COLO668 (cell line): ENCODE data around the gene ABI3BP.
"Not testable (repeated sequence)": the region's sequence is repeated elsewhere in the genome, so short reads cannot be mapped to it uniquely, and the experiment has no call there.

ENCODE experiments used
- DNase-seq: peaks from one replicate; lab custom pipeline; 2025; ENCODE audit not compliant: unreplicated experiment; lab: John Stamatoyannopoulos, UW

The ABI3BP gene, protein sequence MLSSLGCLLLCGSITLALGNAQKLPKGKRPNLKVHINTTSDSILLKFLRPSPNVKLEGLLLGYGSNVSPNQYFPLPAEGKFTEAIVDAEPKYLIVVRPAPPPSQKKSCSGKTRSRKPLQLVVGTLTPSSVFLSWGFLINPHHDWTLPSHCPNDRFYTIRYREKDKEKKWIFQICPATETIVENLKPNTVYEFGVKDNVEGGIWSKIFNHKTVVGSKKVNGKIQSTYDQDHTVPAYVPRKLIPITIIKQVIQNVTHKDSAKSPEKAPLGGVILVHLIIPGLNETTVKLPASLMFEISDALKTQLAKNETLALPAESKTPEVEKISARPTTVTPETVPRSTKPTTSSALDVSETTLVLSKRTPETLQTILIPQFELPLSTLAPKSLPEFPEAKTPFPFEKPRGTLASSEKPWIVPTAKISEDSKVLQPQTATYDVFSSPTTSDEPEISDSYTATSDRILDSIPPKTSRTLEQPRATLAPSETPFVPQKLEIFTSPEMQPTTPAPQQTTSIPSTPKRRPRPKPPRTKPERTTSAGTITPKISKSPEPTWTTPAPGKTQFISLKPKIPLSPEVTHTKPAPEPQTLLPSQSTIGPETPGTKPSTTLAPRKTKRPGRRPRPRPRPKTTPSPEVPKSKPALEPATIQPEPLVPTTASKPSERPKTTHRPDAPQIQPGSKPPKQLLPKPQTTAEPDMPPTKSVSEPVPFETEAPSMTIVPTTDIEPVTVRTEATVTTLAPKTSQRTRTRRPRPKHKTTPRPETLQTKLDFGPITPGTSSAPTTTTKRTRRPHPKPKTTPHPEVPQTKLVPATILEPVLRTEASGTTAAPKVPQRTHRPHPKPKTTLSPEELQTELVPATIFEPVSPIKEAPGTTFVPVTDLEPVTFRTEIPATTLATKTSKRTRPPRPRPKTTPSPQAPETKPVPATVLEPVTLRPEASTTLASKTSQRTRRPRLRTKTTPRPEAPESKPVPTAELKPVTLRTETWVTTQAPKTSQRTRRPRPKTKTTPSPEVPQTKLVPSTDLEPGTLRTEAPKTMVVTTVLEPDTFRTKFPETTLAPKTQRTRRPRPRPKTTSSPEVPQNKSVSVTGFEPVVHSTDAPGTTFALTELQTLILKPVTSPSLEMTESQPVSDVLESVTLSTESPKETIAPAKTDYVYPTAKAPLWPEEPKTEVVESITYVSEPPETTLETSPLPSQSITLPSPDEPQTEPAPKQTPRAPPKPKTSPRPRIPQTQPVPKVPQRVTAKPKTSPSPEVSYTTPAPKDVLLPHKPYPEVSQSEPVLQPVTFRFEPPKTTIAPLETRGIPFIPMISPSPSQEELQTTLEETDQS (N-terminal part only)

DNA sequence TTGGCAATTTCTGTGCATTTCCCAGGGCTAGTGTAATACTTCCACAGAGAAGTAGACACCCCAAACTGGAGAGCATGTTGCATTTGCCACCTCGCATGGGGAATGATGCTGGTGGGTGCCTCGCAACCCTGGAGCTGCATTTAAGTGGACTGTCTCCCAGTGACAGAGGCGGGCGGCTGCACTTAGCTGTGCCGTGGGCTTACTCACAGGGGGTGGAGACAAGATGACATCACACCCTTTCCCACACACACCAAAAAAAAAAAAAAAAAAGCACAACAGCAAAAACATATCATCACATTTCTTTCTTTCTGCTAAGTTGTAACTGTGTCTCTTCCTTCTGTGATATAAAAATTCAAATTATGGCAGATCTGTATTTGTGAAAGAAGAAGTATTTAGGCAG lies at the start of gene ABI3BP:
Gene ABI3BP (minus strand): TSS at position 113 of the 400 bp plus-strand sequence. CDS start 37 bp downstream, at position 76.
- DNase-seq = no peak

DNA sequence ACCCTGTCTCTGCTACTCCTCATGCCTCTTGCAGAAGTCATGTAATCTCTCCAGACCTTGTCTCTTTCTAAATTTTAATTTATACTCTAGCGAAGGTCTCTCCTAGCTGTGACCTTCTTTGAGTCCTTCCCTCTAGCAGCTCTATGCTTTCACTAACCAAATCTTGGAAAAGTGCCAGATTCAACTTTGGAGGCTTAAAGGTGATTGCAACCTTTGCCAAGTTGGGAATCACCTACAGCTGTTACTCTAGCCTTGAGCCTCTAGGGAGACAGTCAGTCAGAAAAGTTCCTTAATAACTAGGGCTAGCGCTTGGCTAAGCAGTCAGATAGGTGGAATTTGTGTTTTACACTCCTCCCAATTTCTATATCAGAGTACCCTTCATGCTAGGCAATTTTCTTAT lies 46.1 kb upstream of the ABI3BP start:
- DNase-seq = no peak

DNA sequence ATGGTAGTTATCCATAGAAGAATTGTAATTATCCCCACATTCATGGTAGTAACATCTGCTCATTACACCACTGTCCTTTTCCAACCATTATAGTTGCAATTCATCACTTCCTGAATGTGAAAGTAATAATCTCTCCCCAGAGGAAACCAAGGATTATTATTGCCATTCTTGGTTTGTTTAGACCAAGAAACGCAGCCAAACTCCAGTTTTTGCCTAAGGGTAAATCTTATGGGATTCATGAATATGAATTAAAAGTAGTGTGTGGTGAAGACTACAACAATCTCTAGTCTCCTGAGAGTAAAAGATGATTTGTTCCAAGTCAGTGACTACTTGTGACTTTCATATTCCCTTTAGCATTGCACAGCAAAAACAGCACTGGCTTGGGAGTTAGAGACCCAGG lies 45.7 kb upstream of the ABI3BP start:
- DNase-seq = no peak

DNA sequence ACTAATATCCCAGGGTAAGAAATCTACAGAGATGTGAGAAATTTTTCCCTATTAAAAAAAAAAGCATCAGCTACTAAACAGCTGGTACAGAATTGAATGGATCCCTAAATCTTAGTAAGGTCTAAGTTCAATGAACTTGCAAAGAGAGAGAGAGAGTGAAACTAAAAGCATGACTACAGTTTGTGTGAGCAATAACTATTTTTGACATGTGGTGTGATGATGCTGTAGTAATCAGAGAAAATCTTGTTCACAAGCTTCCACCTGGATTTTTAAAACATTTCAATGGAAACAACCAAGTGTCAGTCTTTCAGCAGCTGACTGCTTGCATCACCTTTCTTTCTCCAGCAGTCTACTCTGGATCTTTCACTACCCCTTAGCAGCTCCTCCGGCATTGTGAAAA lies 45.2 kb upstream of the ABI3BP start:
- no peak for DNase-seq

DNA sequence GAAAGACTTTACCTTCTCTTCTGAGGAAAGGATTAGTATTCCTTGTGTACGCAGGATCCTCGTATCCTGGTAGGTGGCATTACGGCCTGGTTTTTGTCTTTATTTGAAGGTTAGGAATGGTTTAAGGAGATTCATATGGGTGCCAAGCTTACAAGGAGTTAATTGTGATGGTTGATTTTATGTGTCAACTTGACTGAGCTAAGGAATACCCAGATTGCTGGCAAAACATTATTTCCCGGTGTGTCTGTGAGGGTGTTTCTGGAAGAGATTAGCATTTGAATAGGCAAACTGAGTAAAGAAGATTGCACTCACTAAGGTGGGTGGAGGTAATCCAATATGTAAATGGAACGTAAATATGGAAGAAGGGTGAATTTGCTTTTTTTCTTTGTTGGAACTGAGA lies 44.4 kb upstream of the ABI3BP start:
- no peak for DNase-seq

DNA sequence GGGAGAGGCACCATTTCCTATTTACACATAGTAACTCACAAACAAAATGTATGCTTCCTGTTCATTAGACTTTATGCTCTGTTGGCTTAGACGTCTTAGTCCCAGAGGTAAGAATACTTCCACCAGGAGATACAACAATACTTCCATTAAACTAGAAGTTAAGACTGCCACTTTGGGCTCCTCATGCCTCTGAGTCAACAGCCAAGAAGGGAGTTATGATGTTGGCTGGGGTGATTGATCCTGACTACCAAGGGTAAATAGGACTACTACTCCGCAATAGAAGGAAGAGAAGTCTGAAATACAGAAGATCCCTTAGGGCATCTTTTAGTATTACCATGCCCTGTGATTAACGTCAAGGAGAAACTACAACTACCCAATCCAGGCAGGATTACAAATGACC lies 43.5 kb upstream of the ABI3BP start:
- DNase-seq = no peak

DNA sequence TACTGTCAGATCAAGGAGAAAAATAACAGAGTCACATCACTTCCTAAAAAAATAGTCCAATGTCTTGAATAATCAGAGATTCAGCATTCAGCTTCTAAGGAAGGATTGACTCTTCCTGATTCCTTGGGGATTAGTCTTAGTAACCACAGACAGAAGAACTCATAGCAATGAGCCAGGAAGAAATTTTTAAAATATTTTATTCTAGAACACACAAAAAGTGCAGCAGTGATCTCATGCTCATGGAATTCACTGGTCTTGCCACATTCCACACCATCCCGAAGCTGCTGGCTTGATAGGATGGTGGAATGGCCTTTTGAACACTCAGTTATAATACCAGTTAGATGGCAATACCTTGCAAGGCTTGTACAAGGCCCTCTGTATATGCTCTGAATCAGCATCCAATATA lies 43.0 kb upstream of the ABI3BP start:
- DNase-seq = no peak

DNA sequence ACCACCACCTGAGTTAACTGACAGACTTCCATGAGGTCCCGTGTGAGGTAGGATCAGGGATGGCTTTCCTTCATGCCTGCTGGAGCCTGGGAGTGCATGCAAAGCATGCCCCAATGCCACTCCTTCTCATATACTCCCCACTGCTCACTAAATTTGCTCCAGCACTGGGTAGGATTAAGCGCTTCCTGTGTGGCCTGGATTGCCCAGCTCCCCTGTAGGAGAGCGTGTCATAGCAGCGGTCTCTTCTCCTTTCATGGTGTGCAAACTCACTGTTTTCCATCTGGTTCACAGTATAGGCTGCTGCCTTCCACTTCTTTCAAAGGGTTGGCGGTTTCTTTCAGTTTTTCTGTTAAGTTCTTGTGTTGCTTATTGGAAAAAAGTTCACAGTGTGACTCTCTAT lies 34.1 kb upstream of the ABI3BP start:
- DNase-seq = no peak

DNA sequence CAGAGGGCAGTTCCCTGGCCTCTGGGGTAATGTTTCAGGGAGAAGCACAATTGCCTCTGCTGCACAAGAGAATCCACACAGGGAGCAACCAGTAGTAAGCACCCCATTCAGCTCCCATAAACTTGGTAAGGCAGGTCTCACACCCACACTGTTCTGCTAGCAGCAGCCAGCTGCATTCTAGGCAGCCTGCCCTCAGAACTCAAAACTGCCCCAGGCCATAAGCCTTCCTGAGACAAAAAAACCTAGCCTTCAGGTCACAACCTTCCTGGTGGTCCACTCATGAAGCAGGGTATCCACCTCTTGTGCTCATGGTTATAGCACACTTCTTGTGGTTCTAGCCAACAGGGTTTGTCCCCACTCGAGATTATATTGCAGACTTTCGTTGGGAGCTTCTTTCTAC lies 33.7 kb upstream of the ABI3BP start:
- DNase-seq = no peak

DNA sequence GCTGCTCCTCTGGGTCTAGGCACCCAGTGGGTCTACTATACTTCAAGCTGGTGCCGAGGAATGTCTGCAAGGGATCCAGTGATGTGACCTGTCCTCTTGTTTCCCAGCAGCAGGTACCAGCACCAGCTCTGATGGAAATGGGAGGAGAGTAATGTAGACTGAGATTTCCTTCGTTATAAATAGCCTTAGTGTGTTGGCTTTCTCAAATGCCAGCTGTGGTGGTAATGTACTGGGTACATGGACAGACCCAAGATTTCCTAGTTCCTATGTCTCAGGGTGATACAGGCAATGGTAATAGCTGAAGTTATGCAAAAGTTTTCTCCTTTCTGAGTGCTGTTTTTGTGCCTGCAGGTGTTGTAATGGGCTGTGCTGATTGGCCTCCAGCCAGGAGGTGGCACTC lies 33.0 kb upstream of the ABI3BP start:
- DNase-seq = no peak

DNA sequence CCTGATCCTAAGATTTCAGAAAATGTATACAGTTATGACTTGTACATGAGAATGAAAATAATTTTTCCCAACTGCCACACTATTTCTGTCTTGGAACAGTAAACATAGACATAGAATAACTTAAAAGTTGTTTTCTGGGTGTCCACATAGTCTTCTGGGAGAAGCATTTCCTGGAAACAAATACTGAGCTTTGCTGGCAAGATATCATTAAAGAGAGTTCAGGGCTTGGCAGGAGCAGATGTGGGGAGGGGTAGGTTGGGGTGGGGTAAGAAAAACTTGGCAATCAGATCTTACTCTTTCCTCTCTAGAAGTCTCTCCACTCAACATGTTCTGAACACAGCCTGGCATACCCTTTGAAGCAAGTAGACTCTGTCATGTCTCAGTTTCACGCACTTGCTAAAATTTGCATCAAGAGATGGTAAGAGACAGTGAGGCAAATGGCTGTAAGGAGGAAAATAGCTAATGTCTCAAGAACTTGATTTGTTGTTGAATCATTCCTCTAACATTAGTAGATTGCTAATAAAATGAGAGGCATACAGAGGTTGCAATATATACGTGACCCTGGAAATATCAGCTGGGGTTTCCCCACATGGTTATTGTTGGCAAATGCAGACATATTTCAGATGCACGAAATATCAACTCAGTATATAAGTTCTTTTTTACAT lies 27.3 kb upstream of the ABI3BP start:
- DNase-seq = no peak

DNA sequence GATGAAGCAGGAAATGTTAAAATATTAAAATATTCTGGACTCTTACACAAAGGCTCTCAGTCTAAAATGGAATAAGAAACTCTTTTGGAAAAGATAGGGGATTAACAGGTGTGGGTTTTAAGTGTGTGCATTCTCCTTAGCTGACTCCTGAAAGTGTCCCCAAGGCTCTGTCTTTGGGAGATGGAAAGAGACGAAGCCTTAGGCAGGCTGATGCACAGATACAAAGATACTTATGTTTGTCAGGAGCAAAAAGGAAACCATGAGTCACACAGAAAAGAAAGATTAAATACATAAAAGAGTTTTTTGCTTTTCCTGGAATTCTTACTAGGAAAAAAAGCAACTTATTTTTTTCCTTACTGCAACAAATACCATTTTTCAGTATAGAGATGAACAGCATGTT lies 23.8 kb upstream of the ABI3BP start:
- DNase-seq = no peak

DNA sequence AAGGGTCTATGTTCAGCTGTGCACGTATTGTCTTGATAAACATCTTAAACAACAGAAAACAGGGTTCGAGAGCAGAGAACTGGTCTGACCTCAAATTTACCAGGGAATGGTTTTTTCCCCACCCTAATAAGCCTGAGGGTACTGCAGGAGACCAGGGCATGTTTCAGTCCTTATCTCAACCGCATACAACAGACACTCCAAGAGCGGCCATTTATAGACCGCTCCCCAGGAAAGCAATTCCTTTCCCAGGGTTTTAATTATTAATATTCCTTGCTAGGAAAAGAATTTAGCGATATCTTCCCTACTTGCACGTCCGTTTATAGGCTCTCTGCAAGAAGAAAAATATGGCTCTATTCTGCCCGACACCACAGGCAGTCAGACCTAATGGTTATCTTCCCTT lies 19.1 kb upstream of the ABI3BP start:
- DNase-seq = not testable (repeated sequence)

DNA sequence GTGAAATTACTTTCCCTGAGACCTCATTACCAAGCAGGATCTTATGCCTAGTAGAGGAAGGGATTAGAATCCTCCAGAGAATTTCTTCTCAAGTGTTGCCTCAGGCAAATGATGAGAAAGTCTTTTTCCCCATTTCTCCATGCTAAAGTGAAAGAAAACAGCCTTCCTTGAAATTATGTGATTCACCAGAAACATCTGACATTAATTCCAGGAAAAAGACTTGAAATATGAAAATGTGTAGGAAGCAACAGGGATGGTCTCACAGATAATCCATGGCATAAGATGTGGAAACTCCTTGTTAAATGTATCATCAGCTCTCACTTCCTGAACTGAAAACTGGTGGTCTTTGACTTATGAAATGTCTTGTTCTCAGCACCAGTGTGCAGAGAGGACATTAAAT lies 17.9 kb upstream of the ABI3BP start:
- no peak for DNase-seq

DNA sequence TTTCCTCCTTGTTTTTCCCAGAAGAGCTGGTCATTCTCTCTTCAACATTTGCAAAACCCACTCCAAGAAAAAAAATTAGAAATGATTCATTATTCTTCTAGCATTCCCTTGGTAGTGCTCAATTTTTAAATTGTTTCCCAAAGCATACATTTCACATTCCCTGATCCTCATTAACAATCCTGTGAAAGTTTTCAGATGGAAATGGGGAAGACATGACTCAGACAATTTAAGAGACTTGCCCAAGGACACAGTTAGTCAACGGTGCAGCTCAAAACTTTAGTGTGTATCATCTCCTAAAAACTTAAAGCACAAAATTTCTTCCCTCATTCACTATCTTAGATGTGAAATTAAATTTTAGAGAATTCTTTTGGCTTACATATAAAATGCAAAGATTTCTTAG lies 17.1 kb upstream of the ABI3BP start:
- no peak for DNase-seq

DNA sequence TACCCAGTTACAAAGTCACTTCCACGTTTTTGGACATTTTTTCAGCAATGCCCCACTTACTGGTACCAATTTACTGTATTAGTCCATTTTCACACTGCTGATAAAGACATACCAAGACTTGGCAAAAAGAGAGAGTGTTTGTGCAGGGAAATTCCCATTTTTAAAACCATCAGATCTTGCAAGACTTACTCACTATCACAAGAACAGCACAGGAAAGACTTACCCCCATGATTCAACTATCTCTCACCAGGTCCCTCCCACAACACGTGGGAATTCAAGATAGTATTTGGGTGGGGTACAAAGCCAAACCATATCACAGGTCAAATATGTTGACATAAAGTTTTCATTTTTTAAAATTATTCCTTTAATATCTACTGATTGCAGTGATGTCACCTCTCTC lies 16.2 kb upstream of the ABI3BP start:
- no peak for DNase-seq

DNA sequence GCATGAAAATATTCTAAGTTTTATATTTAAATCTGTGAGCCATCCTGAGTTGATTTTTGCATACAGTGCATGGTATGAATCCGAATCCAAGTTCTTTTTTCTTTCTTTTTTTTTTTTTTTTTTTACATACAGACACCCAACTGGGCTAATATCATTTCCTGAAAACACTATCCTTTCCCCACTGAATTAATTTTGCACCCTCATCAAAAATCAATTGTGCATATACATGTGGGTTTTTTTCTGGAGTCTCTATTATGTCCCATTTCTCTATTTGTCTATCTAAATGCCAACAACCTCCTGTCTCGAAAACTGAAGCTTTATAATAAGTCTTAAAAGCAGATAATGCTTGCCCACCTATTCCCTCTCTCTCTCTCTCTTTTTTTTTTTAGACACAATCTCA lies 5.9 kb upstream of the ABI3BP start:
- DNase-seq = no peak

DNA sequence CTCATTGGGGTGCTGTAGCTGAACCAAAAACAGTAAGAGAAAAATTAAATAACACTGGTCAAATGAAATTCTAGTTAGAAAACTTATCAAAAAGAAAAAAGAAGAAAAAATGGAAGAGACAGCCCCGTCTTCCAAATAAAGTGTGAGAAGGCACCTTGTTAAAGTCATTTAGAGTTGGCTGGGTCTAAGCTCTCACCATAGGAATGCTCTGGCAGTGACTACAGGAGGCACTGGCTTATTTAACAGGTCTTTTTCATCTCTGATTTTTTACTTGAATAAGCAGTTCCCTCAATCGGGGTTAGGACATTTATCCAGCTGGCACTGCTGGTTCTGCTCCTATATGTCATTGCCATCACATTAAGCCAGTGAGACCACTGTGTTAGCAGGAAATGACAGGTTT lies 1.6 kb upstream of the ABI3BP start:
- DNase-seq = no peak

DNA sequence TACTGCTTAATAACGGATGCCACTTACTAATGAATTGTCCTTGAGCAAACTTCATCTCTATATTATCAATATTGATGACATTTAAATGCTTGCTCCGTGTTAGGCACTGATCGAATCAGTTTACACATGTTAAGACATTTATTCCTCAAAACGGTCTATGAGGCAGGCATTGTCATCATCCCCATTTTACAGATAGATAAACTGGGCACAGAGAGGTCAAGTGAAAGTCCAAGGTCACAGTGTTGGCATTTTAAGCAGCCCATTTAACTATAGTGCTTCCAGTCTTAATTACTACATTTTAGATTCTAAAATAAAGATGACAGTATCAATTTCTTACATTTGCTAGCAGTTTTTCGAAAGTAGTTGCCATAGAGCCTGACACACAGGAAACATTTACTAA lies 966 bp upstream of the ABI3BP start:
- DNase-seq = no peak

DNA sequence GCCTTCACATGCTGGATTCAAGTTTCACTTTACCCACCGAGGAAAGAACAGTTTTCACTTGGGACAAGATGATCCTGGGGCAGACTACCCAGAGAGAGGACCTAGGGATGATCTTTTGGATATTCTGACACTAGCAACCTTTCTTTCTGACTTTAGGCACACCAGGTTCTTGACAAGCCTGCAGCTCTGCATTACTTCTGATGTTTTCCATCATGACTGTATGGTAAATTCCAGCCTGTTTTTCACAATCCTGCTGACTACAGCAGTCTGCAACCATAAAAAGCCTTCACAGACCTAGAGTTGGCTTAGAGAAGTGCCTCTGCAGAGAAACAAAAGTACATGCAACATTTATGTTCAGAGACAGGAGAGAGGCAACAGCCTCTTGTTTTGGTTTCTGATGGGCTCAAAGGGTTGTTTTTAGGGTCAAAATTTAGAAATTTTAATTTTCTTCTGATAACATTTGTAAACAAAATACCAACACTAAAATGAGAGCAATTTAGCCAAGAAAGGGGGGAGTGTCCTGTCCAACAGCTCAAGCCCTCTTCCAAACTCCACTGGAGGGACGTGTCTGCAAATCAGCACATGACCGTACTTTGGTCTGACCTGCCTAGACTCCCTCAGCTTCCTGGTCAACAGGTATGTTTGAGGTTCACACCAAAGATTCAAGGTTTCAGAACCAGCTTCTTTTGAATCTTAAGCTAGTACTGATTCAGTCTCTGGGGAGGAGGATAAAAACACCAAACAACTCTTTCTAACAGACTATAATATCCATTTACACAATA lies 799 bp downstream of the ABI3BP start:
- DNase-seq = no peak
